HEK293 (cell line): ENCODE data around the gene SAE1.
A peak's percentile ranks its signal among the peaks of the same experiment; 100 is the strongest.

Source experiments
- CTCF ChIA-PET: fragments of 350-600 bp; formaldehyde crosslinking; extraction: SDS; loops from one replicate; lab custom pipeline; 2021; ENCODE audit warnings: antibody characterized with exemption; lab: Yijun Ruan, JAX
- POLR2A ChIA-PET: fragments of 300-600 bp; formaldehyde crosslinking; extraction: SDS; loops from one replicate; lab custom pipeline; 2020; ENCODE audit warnings: antibody characterized with exemption, inconsistent platforms; lab: Yijun Ruan, JAX
- H3K27ac ChIP-seq: fragments of 200-500 bp; sonication (Bioruptor generic); 2 replicates; pipeline ENCODE4 v1.5.1; 2014; ENCODE audit warnings: low read depth, low read length, control low read depth, inconsistent platforms; ENCODE audit errors: extremely low read depth
- H3K36me3 ChIP-seq, 2 experiments: fragments of 200-500 bp in 1 of 2; sonication (Bioruptor generic) in 1 of 2; 1 replicate in 1 of 2; 2 replicates in 1 of 2; pipeline ENCODE4 v1.5.1; 2014 to 2017; ENCODE audit warnings: inconsistent platforms in 2 of 2, low read length in 2 of 2; ENCODE audit not compliant: control insufficient read depth in 2 of 2, insufficient read depth in 1 of 2
- H3K4me1 ChIP-seq: fragments of 200-500 bp; sonication (Bioruptor generic); 2 replicates; pipeline ENCODE4 v1.5.1; 2014; ENCODE audit warnings: mild to moderate bottlenecking, low read length, inconsistent platforms; ENCODE audit not compliant: control insufficient read depth, insufficient read depth
- H3K4me3 ChIP-seq: 2 replicates; pipeline ENCODE4 v1.5.1; 2011; ENCODE audit warnings: low read depth, mild to moderate bottlenecking, control low read depth, low read length, moderate library complexity
- H3K9me3 ChIP-seq: fragments of 200-500 bp; sonication (Bioruptor generic); 2 replicates; pipeline ENCODE4 v1.5.1; 2014; ENCODE audit warnings: low read depth, low read length, inconsistent platforms; ENCODE audit not compliant: control insufficient read depth, insufficient read depth
- EGR2 ChIP-seq: fragments of 450-650 bp; formaldehyde crosslinking; IDR thresholded peaks from 2 replicates; pipeline ENCODE4 v1.5.1; 2016; ENCODE audit warnings: low read depth, missing biosample characterization, missing genetic modification characterization
- GLIS1 ChIP-seq: fragments of 450-650 bp; formaldehyde crosslinking; IDR thresholded peaks from 2 replicates; pipeline ENCODE4 v1.5.1; 2016; ENCODE audit warnings: missing biosample characterization, missing genetic modification characterization
- GLIS2 ChIP-seq: fragments of 450-650 bp; formaldehyde crosslinking; IDR thresholded peaks from 2 replicates; pipeline ENCODE4 v1.5.1; 2016; ENCODE audit warnings: missing biosample characterization, missing genetic modification characterization
- KLF1 ChIP-seq: fragments of 450-650 bp; formaldehyde crosslinking; IDR thresholded peaks from 2 replicates; pipeline ENCODE4 v1.5.1; 2016; ENCODE audit warnings: missing biosample characterization, missing genetic modification characterization
- KLF8 ChIP-seq: fragments of 450-650 bp; formaldehyde crosslinking; IDR thresholded peaks from 2 replicates; pipeline ENCODE4 v1.5.1; 2016; ENCODE audit warnings: missing biosample characterization, missing genetic modification characterization
- PRDM1 ChIP-seq: fragments of 450-650 bp; formaldehyde crosslinking; IDR thresholded peaks from 2 replicates; pipeline ENCODE4; 2016; ENCODE audit warnings: missing biosample characterization, missing genetic modification characterization
- YY2 ChIP-seq: fragments of 450-650 bp; formaldehyde crosslinking; IDR thresholded peaks from 2 replicates; pipeline ENCODE4 v1.5.1; 2016; ENCODE audit warnings: missing biosample characterization, missing genetic modification characterization
- ZBTB20 ChIP-seq: fragments of 450-650 bp; formaldehyde crosslinking; IDR thresholded peaks from 2 replicates; pipeline ENCODE4 v1.5.1; 2016; ENCODE audit warnings: missing biosample characterization, missing genetic modification characterization
- ZNF121 ChIP-seq: fragments of 450-650 bp; formaldehyde crosslinking; IDR thresholded peaks from 2 replicates; pipeline ENCODE4 v1.5.1; 2016; ENCODE audit warnings: missing biosample characterization, missing genetic modification characterization
- ZNF530 ChIP-seq: fragments of 450-650 bp; formaldehyde crosslinking; IDR thresholded peaks from 2 replicates; pipeline ENCODE4 v1.5.1; 2016; ENCODE audit warnings: low read depth, missing biosample characterization, missing genetic modification characterization
- ZNF544 ChIP-seq: fragments of 450-650 bp; formaldehyde crosslinking; IDR thresholded peaks from 2 replicates; pipeline ENCODE4 v1.5.0; 2017; ENCODE audit warnings: missing biosample characterization, missing genetic modification characterization
- ZNF548 ChIP-seq: fragments of 450-650 bp; formaldehyde crosslinking; IDR thresholded peaks from 2 replicates; pipeline ENCODE4 v1.5.1; 2016; ENCODE audit warnings: missing biosample characterization, missing genetic modification characterization
- ZNF624 ChIP-seq: fragments of 450-650 bp; formaldehyde crosslinking; IDR thresholded peaks from 2 replicates; pipeline ENCODE4 v1.5.1; 2017; ENCODE audit warnings: missing biosample characterization, missing genetic modification characterization
- ZNF658 ChIP-seq: fragments of 450-650 bp; formaldehyde crosslinking; IDR thresholded peaks from 2 replicates; pipeline ENCODE4; 2016; ENCODE audit warnings: missing biosample characterization, missing genetic modification characterization
- ZNF768 ChIP-seq: fragments of 450-650 bp; formaldehyde crosslinking; IDR thresholded peaks from 2 replicates; pipeline ENCODE4 v1.5.1; 2018; ENCODE audit warnings: missing biosample characterization, mild to moderate bottlenecking, missing genetic modification characterization
- TF ChIP-seq, protein P1 (sequence below): fragments of 450-650 bp; formaldehyde crosslinking; IDR thresholded peaks from 2 replicates; pipeline ENCODE4 v1.5.1; 2016; ENCODE audit warnings: missing biosample characterization, missing genetic modification characterization
- TF ChIP-seq, protein P2 (sequence below): fragments of 450-650 bp; formaldehyde crosslinking; IDR thresholded peaks from 2 replicates; pipeline ENCODE4 v1.5.1; 2016; ENCODE audit warnings: missing biosample characterization, missing genetic modification characterization
- TF ChIP-seq, protein P3 (sequence below): fragments of 450-650 bp; formaldehyde crosslinking; IDR thresholded peaks from 2 replicates; pipeline ENCODE4 v1.5.1; 2016; ENCODE audit warnings: missing biosample characterization, missing genetic modification characterization, borderline replicate concordance
- TF ChIP-seq, protein P4 (sequence below): fragments of 450-650 bp; formaldehyde crosslinking; IDR thresholded peaks from 2 replicates; pipeline ENCODE4 v1.5.1; 2017; ENCODE audit warnings: missing biosample characterization, mild to moderate bottlenecking, missing genetic modification characterization, moderate library complexity

The SAE1 gene

DNA sequence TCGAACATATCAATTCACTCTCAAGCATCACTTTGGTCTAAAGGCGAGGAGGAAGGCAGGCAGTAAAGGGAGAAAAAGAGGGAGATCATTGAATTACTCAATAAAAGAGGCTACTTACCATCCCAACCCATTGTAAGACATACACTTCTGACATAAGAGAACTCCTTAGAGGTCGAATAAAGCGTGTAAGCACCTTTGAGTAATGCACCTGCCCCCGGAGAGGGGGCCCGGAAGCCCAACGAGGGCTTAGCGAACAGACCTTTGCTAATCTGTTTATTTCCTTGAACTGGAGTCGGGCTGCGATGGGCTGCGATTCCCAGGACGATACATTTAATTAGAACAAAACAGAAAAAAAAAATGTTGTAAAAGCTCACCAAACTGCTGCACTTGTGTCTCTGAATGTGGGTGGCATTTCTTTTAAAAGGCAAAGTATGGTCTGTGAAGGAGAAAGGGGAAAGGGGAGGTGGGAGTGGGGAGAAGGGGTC lies 20.1 kb upstream of the SAE1 start:
- peaks cover 10 to 42% of the 10 kb centered on the region in 2 experiments; a peak in 2 of 3 replicates for H3K36me3 ChIP-seq
- CTCF ChIA-PET: no interaction called here

DNA sequence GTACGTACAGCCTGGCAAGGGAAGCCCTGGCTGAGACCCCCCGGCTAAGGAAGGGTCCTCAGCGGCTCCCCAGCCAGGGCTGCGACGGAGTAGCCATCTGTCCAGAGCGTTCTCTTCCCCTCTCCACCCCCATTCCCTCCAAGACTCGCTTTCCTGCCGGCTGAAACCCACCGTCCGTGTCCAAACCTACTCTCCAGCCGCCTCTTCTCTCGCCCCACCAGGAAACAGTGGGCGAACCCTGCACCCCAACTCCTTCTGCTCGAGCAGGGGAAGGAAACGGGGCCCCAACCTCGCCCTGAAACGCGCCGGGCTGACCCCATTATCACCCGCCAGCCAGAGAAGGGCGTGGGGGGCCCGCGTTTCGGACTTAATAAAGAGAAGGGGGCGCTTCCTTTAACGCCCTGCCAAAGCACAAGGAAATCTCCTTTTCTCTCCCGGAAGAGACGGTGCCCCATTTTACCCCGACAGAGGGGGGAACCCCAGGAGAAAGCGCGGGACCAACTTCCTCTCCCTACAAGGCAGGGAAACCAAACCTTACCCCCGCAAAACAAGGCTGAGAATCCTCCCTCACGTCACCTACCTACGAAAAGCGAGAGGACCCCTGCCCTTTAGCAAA lies 19.5 kb upstream of the SAE1 start:
- ChIA-PET CTCF (interaction anchor here (0.6 to 1.1 kb wide), 3 partner anchors 8 to 165 kb away, joined by 4 to 7 read pairs (median 5); no protein-coding TSS in a partner anchor), POLR2A (interaction anchor here (0.6 to 3.4 kb wide), 4 partner anchors 12 to 41 kb away, joined by 3 to 86 read pairs (median 8); partner anchors contain the start of gene SAE1)
- peaks cover 37% of the 10 kb centered on the region for H3K4me1 ChIP-seq
- TF ChIP-seq, protein P1, sequence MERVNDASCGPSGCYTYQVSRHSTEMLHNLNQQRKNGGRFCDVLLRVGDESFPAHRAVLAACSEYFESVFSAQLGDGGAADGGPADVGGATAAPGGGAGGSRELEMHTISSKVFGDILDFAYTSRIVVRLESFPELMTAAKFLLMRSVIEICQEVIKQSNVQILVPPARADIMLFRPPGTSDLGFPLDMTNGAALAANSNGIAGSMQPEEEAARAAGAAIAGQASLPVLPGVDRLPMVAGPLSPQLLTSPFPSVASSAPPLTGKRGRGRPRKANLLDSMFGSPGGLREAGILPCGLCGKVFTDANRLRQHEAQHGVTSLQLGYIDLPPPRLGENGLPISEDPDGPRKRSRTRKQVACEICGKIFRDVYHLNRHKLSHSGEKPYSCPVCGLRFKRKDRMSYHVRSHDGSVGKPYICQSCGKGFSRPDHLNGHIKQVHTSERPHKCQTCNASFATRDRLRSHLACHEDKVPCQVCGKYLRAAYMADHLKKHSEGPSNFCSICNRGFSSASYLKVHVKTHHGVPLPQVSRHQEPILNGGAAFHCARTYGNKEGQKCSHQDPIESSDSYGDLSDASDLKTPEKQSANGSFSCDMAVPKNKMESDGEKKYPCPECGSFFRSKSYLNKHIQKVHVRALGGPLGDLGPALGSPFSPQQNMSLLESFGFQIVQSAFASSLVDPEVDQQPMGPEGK (tag by site-specific recombination): peak; percentile 36; the same call in 1 of the 2 replicates
- TF ChIP-seq EGR2 (tag by site-specific recombination): peak; percentile 85
- TF ChIP-seq, protein P2, sequence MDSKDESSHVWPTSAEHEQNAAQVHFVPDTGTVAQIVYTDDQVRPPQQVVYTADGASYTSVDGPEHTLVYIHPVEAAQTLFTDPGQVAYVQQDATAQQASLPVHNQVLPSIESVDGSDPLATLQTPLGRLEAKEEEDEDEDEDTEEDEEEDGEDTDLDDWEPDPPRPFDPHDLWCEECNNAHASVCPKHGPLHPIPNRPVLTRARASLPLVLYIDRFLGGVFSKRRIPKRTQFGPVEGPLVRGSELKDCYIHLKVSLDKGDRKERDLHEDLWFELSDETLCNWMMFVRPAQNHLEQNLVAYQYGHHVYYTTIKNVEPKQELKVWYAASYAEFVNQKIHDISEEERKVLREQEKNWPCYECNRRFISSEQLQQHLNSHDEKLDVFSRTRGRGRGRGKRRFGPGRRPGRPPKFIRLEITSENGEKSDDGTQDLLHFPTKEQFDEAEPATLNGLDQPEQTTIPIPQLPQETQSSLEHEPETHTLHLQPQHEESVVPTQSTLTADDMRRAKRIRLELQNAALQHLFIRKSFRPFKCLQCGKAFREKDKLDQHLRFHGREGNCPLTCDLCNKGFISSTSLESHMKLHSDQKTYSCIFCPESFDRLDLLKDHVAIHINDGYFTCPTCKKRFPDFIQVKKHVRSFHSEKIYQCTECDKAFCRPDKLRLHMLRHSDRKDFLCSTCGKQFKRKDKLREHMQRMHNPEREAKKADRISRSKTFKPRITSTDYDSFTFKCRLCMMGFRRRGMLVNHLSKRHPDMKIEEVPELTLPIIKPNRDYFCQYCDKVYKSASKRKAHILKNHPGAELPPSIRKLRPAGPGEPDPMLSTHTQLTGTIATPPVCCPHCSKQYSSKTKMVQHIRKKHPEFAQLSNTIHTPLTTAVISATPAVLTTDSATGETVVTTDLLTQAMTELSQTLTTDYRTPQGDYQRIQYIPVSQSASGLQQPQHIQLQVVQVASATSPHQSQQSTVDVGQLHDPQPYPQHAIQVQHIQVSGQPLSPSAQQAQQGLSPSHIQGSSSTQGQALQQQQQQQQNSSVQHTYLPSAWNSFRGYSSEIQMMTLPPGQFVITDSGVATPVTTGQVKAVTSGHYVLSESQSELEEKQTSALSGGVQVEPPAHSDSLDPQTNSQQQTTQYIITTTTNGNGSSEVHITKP (tag by site-specific recombination): 0 out of 2 replicates have a peak, but pooled peaks have one; percentile 25
- no peak for TF ChIP-seq ZNF530
- TF ChIP-seq ZNF548 (tag by site-specific recombination): no peak
- TF ChIP-seq, protein P3, sequence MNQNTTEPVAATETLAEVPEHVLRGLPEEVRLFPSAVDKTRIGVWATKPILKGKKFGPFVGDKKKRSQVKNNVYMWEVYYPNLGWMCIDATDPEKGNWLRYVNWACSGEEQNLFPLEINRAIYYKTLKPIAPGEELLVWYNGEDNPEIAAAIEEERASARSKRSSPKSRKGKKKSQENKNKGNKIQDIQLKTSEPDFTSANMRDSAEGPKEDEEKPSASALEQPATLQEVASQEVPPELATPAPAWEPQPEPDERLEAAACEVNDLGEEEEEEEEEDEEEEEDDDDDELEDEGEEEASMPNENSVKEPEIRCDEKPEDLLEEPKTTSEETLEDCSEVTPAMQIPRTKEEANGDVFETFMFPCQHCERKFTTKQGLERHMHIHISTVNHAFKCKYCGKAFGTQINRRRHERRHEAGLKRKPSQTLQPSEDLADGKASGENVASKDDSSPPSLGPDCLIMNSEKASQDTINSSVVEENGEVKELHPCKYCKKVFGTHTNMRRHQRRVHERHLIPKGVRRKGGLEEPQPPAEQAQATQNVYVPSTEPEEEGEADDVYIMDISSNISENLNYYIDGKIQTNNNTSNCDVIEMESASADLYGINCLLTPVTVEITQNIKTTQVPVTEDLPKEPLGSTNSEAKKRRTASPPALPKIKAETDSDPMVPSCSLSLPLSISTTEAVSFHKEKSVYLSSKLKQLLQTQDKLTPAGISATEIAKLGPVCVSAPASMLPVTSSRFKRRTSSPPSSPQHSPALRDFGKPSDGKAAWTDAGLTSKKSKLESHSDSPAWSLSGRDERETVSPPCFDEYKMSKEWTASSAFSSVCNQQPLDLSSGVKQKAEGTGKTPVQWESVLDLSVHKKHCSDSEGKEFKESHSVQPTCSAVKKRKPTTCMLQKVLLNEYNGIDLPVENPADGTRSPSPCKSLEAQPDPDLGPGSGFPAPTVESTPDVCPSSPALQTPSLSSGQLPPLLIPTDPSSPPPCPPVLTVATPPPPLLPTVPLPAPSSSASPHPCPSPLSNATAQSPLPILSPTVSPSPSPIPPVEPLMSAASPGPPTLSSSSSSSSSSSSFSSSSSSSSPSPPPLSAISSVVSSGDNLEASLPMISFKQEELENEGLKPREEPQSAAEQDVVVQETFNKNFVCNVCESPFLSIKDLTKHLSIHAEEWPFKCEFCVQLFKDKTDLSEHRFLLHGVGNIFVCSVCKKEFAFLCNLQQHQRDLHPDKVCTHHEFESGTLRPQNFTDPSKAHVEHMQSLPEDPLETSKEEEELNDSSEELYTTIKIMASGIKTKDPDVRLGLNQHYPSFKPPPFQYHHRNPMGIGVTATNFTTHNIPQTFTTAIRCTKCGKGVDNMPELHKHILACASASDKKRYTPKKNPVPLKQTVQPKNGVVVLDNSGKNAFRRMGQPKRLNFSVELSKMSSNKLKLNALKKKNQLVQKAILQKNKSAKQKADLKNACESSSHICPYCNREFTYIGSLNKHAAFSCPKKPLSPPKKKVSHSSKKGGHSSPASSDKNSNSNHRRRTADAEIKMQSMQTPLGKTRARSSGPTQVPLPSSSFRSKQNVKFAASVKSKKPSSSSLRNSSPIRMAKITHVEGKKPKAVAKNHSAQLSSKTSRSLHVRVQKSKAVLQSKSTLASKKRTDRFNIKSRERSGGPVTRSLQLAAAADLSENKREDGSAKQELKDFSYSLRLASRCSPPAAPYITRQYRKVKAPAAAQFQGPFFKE (tag by site-specific recombination): no peak
- no peak for TF ChIP-seq ZNF544 (tag by site-specific recombination)
- no peak for TF ChIP-seq GLIS1
- TF ChIP-seq KLF1 (tag by site-specific recombination): peak; percentile 41; the same call in 1 of the 2 replicates
- peak; percentile 36; the same call in 1 of the 2 replicates for TF ChIP-seq KLF8 (tag by site-specific recombination)
- peak; percentile 82 for TF ChIP-seq PRDM1 (tag by site-specific recombination)
- TF ChIP-seq ZNF768 (tag by site-specific recombination): no peak
- TF ChIP-seq ZBTB20 (tag by site-specific recombination): peak; percentile 48; the same call in 1 of the 2 replicates
- peak; percentile 47 for TF ChIP-seq GLIS2
- no peak for TF ChIP-seq ZNF658 (tag by site-specific recombination)
- no peak for TF ChIP-seq YY2 (tag by site-specific recombination)

More for the DNA sequence above, 20.1 kb upstream of the SAE1 start:
- Histone ChIP-seq H3K4me1 (peaks cover 39% of the 10 kb centered on the region), H3K4me3 (peak overlapping the region; percentile 74), H3K9me3 (no peaks in the 10 kb centered on the region), H3K27ac (peak overlapping the region; percentile 100)
- 0 out of 2 replicates have a peak, but pooled peaks have one; percentile 27 for TF ChIP-seq ZNF121 (tag by site-specific recombination)
- TF ChIP-seq, protein P4, sequence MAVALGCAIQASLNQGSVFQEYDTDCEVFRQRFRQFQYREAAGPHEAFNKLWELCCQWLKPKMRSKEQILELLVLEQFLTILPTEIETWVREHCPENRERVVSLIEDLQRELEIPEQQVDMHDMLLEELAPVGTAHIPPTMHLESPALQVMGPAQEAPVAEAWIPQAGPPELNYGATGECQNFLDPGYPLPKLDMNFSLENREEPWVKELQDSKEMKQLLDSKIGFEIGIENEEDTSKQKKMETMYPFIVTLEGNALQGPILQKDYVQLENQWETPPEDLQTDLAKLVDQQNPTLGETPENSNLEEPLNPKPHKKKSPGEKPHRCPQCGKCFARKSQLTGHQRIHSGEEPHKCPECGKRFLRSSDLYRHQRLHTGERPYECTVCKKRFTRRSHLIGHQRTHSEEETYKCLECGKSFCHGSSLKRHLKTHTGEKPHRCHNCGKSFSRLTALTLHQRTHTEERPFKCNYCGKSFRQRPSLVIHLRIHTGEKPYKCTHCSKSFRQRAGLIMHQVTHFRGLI (tag by site-specific recombination): peak; percentile 57; the same call in 1 of the 2 replicates
- no peak for TF ChIP-seq ZNF624 (tag by site-specific recombination)
- POLR2A ChIA-PET: interaction anchor here (0.6 to 1.6 kb wide), 2 partner anchors 21 to 40 kb away, joined by 3 to 8 read pairs; partner anchors contain the start of gene SAE1

More for the DNA sequence above, 19.5 kb upstream of the SAE1 start:
- no peaks in the 10 kb centered on the region for H3K9me3 ChIP-seq
- peak overlapping the region; percentile 74 for H3K4me3 ChIP-seq
- H3K27ac ChIP-seq: peak overlapping the region; percentile 100
- H3K36me3 ChIP-seq: peaks cover 5 to 37% of the 10 kb centered on the region in 2 experiments; a peak in 1 of 3 replicates
